Kidney capillary endothelial cell (primary cell): ENCODE data around the gene RNU1-2.
"Not testable (repeated sequence)": the region's sequence is repeated elsewhere in the genome, so short reads cannot be mapped to it uniquely, and the experiment has no call there.

Source experiments
- DNase-seq: peaks from one replicate; pipeline ENCODE4 v3.0.0-alpha.2; 2018; ENCODE audit warnings: low spot score

RNU1-2 gene

GRCh38 chr1:16888860-16889816 lies 6.6 kb upstream of the RNU1-2 start:
- DNase-seq, result peak; percentile 85

GRCh38 chr1:16890539-16891021 lies 5.2 kb upstream of the RNU1-2 start:
- DNase-seq, result not testable (repeated sequence)

DNA sequence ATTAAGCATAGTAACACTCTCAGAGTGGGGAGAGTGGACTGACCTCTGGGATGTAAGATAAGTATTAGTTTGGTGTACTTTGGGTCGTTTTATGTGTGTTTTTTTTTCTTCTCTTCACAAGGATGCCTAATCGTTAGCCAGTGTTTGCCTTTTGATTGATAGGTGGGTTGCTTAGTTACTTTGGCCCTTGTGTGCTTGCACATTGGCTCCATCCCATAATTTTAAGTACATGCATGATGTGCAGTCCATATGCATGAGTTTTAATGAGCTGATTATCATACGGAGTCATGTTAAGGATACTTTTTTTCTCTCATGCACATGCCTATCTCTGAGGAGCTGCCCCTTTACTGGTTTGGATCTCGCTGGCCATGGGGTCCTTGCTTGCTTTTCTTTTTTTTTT lies 4.7 kb upstream of the RNU1-2 start:
- DNase-seq, result not testable (repeated sequence)

- DNase-seq, result not testable (repeated sequence)
These were observed 2.7 kb upstream of the RNU1-2 start for GRCh38 chr1:16892978-16893525.

GRCh38 chr1:16893796-16894195 lies 2.0 kb upstream of the RNU1-2 start:
- DNase-seq, result not testable (repeated sequence)

GRCh38 chr1:16894338-16894737 lies 1.4 kb upstream of the RNU1-2 start:
- DNase-seq, result not testable (repeated sequence)

GRCh38 chr1:16895233-16895597 lies 565 bp upstream of the RNU1-2 start:
- DNase-seq, result not testable (repeated sequence)

GRCh38 chr1:16896316-16897055 lies 706 bp downstream of the RNU1-2 start:
- peak; percentile 73 for DNase-seq

GRCh38 chr1:16897653-16898052 lies 1.9 kb downstream of the RNU1-2 start:
- not testable (repeated sequence) for DNase-seq

DNA sequence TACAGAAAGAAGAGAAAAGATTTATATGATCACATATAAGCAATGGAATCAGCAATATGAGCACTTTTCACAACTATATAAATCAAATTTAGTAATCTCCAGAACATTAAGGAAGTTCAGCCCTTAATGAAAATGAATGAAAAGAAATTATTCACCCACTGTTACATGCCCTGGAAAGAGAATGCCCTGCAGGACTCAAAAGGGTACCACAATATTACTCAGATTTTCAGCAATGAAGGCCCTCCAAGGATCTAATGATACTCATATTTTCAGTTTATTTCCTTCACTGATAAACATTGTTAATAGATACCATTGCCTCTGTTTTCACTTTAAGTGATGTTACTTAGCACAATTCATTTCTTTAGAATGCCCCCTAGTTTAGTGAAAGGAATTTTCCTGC lies 2.5 kb downstream of the RNU1-2 start:
- DNase-seq, result not testable (repeated sequence)

DNA sequence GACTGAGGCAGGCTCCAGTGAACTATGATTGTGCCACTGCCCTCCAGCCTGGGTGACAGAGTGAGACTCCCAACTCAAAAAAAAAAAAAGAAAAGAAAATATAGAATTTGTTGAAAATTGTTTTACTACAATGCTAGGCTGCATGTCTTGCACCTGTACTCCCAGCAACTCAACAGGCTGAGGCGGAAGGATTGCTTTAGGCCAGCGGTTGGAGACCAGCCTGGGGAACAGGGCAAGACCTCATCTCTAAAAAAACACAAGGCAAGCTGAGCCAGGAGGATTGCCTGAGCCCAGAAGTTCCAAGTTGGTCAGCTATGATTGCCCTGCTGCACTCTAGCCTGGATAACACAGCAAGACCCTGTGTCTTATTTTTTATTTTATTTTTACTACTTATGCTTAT lies 3.2 kb downstream of the RNU1-2 start:
- not testable (repeated sequence) for DNase-seq

DNA sequence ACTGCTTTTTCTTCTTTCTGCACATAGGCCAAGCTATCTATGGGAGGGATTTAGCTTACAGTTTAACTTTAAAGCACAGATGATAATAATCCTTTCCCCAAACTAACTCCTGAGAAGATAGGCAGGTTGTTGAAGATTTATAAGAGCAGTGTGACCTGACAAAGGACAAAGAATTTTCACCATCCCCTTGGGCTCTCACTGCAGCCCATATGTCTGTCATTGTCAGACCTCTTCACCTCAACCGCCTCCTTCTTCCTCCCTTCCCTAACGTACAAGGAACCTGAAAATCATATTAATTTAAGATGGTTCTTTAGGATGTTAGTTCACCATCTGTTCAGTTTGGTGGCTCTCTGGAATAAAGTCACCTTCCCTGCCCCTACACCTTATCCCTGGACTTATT lies 5.0 kb downstream of the RNU1-2 start:
- DNase-seq, result no peak

DNA sequence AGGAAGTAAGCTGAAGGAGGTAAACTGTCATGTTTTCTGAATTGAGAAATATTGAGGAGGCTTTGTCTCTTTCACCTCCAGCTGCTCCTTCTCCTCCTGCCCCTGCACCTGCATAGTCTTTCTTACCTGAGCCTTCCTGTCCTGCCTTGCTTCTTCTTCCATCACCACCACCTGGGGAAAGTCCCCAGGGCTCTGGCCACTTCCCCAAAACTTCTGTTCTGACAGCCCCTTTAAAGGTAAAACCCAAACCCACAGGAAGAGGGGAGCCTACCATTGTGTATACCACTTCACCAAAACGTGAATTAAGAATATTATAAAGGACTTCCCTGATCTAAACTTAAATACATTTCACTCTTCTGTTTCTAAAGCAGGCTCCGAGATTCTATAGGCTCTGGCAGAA lies 5.6 kb downstream of the RNU1-2 start:
- DNase-seq, result not testable (repeated sequence)

DNA sequence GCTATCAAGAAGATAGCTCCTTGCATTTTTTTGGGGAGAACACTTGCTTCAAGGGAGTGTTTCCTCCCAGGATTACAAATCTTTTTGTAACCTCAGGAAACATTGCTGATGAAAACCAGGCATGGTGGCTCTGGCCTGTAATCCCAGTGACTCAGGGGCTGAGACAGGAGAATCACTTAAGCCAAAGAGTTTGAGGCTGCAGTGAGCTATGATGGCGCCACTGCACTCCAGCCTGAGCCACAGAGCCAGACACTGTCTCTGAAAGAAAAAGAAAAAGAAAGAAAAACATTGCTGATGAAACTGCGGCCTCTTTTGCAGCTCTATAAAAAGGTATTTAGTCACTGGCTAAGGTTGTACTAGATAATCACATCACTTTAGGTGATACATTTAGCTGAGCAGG lies 7.3 kb downstream of the RNU1-2 start:
- no peak for DNase-seq

DNA sequence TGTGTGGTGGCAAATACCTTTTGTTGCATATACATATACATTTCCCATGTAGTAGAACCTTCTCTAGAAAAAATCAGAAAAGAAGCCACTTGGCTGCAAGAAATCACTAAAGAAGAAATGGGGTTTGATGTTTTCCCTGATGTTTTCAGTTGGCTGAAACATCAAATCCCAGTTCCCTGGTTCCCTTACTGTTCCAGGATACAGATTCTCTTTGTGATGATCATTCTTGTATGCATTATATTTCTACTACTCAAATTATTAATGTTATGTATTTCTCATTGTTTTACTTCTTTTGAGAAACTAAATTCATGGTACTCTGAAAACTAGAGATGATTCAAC lies 7.6 kb downstream of the RNU1-2 start:
- DNase-seq, result no peak

DNA sequence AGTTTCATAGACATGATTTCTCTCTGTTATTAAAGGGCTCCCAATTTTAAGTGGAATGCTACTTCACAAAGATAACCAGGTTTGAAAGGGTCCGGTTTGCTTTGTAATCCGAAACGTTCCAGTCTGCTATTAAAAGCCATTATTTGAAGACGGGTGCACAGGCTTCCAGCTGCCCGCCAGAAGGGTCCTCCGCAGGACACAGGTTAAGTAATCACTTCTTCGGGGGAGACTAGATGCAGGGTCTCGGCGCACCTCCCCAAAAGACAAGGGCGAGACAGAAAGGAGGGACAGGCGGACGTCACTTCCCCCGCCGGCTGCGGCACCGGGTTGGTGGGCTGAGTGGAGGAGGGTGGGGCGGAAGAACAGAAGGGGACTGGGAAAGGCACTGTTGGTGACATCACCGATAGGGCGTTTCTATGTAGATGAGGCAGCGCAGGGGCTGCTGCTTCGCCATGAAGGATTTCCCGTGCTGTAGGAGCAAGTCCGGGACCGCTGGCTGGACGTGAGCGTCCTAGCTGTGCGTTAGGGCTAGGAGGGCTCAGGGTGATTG lies 8.9 kb downstream of the RNU1-2 start:
- peak; percentile 100 for DNase-seq

DNA sequence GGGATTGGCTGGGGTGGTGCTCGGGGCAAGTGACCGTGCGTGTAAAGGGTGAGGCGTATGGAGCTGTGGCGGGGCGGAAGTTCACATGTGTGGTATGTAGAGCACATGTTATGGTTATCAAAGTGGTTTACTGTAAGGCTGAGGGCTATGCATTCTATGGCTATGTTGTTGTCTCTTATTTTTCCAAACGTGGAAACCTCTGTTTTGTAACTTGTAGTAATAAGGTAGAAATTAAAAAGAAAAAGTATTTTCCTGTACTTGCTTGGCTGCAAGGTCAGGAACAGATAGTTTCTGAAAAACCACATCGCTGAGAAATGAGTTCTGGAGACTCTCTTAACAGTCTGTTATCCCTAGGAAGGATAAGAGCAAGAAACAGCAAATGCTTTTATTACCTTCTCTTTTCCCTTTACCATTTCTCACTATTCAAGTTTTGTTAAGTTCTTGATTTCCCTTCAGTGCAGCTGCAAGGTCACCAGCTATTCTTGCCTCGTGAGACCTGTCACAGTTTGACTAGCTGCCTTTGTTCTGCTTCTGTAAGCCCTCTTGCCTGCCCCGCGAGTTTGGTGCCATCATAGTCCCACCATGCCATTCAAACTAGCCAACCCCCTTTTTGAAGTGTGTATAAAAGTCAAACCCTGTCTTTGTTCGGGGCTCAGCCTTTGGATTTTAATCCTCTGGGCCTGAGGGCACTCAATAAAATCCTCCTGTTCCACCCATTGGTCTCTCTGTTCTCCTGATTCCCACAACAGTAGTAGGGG lies 9.5 kb downstream of the RNU1-2 start:
- DNase-seq, result peak; percentile 81

DNA sequence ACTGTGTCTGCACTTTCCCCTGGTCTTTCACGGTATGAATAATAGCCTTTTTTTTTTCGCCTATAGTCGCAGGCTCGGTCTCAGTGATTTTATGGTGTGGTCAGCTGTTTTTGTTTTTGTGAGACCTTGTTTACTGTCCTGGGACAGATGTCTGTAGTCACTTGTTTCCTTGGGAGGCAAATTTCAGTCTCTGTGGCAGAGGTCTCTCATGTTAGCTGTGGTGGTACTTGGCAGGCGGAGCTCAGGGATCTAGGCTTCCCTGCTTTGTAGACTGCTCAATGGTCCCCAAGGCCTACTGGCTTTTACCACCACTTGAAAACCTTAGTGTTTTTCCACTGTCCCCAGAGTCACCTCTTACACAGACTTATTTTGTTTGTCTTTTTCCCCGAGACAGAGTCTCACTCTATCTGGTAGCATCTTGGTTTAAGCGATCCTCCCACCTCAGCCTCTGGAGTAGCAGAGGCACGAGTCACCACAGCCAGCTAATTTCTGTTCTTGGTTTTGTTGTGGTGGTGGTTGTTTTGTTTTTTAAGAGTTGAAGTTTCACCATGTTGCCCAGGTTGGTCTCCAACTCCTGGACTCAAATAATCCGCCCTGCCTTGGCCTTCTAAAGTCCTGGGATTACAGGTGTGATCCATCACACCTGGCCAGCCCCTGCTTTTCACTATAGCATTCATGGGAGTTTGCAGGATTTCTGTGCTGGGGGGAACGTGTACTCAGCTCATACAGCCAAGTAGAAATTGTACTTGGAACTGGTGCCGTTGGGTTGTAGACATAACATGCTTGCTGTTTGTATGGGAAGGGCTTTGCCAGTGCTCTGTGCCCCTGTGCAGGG lies 10.3 kb downstream of the RNU1-2 start:
- DNase-seq, result no peak

- no peak for DNase-seq
These were observed 11.1 kb downstream of the RNU1-2 start for GRCh38 chr1:16906873-16907272.

DNA sequence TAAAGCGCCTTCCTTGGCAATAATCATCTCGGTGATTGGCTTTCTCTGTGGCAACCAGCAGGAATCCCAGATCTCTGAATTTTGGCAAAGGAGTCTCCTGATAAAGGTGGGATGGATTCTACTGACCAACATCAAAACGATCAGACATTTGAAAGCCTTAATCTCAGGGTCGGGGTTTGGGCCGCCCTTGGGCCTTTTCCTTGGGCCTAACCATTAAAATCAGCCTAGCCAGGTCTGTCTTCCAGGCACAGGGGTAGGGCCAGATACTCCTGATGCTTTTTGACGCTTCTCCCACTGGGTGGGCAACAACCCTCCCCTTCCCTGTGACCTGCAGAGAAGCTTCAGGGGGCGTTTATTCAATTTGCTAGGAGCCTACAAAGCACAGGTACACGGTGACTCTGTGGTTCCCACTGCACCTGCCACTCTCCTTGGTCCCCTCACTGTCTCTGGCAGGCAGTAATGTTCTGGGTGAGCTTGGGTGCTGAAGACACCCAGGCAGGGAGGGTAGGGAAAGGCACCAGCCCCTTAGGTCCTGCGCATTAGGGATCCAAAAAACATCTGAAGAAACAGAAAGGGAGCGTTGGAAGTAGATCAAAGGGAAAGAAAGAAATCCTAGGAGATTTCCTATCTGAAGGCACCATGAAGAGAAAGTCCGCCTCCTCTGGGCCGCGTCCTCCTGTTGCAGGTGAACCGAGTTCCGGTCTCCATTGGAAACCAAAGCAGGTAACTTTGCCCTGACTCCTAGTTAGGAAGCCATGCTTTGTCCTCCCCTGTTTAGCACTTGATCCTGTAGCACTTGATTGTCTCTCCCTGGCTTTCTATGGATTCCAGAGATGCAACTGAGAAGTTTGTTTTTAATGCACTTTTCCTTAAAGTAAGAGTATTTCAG lies 12.3 kb downstream of the RNU1-2 start:
- no peak for DNase-seq
